ENCODE results near the gene PAQR5. TPM values are rescaled to one million over a fixed set of nuclear protein-coding genes. Genes with fewer than 3 reads are reported as not detected.

The PAQR5 gene
- total RNA-seq, 1 experiment from 2014 or later: 9.4 TPM

DNA sequence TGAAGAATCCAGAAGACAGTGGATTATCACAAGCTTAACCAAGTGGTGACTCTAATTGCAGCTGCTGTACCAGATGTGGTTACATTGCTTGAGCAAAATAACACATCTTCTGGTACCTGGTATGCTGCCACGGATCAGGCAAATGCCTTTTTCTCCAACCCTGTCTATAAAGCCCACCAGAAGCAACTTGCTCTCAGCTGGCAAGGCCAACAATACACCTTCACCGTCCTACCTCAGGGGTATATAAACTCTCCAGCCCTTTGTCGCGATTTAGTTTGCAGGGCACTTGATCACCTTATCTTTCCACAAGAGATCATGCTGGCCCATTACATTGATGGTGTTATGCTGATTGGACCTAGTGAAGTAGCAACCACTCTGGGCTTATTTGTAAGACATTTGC lies 52.6 kb downstream of the PAQR5 start:
- H3K9me3 Mint-ChIP-seq: no peaks in the 10 kb centered on the region
- no peak for ATAC-seq

DNA sequence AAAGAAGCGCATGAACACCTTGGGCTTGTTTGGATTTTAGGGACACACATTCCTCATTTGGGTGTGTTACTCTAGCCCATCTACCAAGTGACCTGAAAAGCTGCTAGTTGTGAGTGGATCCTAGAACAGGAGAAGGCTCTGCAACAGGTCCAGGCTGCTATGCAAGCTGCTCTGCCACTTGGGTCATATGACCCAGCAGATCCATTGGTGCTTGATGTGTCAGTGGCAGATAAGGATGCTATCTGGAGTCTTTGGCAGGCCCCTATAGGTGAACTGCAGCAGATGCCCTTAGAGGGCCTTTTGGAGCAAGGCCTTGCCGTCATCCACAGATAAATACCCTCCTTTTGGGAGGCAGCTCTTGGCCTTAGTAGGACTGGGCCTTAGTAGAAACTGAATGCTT lies 53.2 kb downstream of the PAQR5 start:
- Mint-ChIP-seq H3K27me3 (ENCODE audit: low read depth) (no peaks in the 10 kb centered on the region), H3K4me1 (no peaks in the 10 kb centered on the region), H3K9me3 (no peaks in the 10 kb centered on the region), H3K36me3 (no peaks in the 10 kb centered on the region), H3K27ac (no peak overlapping the region), H3K4me3 (no peak overlapping the region)
- ATAC-seq (no peak), DNase-seq (ENCODE audit: low spot score) (no peak)
- CTCF ChIA-PET: interaction anchor here (0.6 kb wide), 1 partner anchor 84 kb away, joined by 4 read pairs; no protein-coding TSS in a partner anchor
- POLR2A ChIA-PET: no interaction called here
- TF ChIP-seq, protein P1, sequence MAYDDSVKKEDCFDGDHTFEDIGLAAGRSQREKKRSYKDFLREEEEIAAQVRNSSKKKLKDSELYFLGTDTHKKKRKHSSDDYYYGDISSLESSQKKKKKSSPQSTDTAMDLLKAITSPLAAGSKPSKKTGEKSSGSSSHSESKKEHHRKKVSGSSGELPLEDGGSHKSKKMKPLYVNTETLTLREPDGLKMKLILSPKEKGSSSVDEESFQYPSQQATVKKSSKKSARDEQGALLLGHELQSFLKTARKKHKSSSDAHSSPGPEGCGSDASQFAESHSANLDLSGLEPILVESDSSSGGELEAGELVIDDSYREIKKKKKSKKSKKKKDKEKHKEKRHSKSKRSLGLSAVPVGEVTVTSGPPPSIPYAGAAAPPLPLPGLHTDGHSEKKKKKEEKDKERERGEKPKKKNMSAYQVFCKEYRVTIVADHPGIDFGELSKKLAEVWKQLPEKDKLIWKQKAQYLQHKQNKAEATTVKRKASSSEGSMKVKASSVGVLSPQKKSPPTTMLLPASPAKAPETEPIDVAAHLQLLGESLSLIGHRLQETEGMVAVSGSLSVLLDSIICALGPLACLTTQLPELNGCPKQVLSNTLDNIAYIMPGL (CRISPR knock-in tag; IDR thresholded peaks at IDR 0.05): no peak
- TF ChIP-seq, protein P2, sequence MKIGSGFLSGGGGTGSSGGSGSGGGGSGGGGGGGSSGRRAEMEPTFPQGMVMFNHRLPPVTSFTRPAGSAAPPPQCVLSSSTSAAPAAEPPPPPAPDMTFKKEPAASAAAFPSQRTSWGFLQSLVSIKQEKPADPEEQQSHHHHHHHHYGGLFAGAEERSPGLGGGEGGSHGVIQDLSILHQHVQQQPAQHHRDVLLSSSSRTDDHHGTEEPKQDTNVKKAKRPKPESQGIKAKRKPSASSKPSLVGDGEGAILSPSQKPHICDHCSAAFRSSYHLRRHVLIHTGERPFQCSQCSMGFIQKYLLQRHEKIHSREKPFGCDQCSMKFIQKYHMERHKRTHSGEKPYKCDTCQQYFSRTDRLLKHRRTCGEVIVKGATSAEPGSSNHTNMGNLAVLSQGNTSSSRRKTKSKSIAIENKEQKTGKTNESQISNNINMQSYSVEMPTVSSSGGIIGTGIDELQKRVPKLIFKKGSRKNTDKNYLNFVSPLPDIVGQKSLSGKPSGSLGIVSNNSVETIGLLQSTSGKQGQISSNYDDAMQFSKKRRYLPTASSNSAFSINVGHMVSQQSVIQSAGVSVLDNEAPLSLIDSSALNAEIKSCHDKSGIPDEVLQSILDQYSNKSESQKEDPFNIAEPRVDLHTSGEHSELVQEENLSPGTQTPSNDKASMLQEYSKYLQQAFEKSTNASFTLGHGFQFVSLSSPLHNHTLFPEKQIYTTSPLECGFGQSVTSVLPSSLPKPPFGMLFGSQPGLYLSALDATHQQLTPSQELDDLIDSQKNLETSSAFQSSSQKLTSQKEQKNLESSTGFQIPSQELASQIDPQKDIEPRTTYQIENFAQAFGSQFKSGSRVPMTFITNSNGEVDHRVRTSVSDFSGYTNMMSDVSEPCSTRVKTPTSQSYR (CRISPR knock-in tag; IDR thresholded peaks at IDR 0.05): no peak
- TF ChIP-seq TEAD1 (CRISPR knock-in tag; IDR thresholded peaks at IDR 0.05): no peak
- TF ChIP-seq, protein P3, sequence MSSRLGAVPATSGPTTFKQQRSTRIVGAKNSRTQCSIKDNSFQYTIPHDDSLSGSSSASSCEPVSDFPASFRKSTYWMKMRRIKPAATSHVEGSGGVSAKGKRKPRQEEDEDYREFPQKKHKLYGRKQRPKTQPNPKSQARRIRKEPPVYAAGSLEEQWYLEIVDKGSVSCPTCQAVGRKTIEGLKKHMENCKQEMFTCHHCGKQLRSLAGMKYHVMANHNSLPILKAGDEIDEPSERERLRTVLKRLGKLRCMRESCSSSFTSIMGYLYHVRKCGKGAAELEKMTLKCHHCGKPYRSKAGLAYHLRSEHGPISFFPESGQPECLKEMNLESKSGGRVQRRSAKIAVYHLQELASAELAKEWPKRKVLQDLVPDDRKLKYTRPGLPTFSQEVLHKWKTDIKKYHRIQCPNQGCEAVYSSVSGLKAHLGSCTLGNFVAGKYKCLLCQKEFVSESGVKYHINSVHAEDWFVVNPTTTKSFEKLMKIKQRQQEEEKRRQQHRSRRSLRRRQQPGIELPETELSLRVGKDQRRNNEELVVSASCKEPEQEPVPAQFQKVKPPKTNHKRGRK (CRISPR knock-in tag; IDR thresholded peaks at IDR 0.05; ENCODE audit: borderline replicate concordance): no peak
- TF ChIP-seq, protein P4, sequence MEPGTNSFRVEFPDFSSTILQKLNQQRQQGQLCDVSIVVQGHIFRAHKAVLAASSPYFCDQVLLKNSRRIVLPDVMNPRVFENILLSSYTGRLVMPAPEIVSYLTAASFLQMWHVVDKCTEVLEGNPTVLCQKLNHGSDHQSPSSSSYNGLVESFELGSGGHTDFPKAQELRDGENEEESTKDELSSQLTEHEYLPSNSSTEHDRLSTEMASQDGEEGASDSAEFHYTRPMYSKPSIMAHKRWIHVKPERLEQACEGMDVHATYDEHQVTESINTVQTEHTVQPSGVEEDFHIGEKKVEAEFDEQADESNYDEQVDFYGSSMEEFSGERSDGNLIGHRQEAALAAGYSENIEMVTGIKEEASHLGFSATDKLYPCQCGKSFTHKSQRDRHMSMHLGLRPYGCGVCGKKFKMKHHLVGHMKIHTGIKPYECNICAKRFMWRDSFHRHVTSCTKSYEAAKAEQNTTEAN (CRISPR knock-in tag; IDR thresholded peaks at IDR 0.05): no peak
- no peak for TF ChIP-seq NR1H2 (CRISPR knock-in tag; IDR thresholded peaks at IDR 0.05)

More for the DNA sequence above, 52.6 kb downstream of the PAQR5 start:
- no peak overlapping the region for H3K4me3 Mint-ChIP-seq
- no peaks in the 10 kb centered on the region for H3K4me1 Mint-ChIP-seq
- H3K36me3 Mint-ChIP-seq: no peaks in the 10 kb centered on the region
- TF ChIP-seq, protein P1 (CRISPR knock-in tag; IDR thresholded peaks at IDR 0.05): no peak
- TF ChIP-seq ZBTB21 (CRISPR knock-in tag; IDR thresholded peaks at IDR 0.05; ENCODE audit: borderline replicate concordance) (no peak), SOX15 (CRISPR knock-in tag; IDR thresholded peaks at IDR 0.05) (no peak), NFATC4 (CRISPR knock-in tag; IDR thresholded peaks at IDR 0.05) (no peak), FOXP1 (CRISPR knock-in tag; IDR thresholded peaks at IDR 0.05; ENCODE audit: borderline replicate concordance) (no peak), TEAD4 (CRISPR knock-in tag; IDR thresholded peaks at IDR 0.05) (no peak), TP53 (CRISPR knock-in tag; IDR thresholded peaks at IDR 0.05) (no peak), KAT7 (CRISPR knock-in tag; IDR thresholded peaks at IDR 0.05; ENCODE audit: borderline replicate concordance) (no peak), FOXK1 (CRISPR knock-in tag; IDR thresholded peaks at IDR 0.05) (no peak), GABPB1 (CRISPR knock-in tag; IDR thresholded peaks at IDR 0.05) (no peak), TEAD1 (CRISPR knock-in tag; IDR thresholded peaks at IDR 0.05) (no peak)
- TF ChIP-seq, protein P5, sequence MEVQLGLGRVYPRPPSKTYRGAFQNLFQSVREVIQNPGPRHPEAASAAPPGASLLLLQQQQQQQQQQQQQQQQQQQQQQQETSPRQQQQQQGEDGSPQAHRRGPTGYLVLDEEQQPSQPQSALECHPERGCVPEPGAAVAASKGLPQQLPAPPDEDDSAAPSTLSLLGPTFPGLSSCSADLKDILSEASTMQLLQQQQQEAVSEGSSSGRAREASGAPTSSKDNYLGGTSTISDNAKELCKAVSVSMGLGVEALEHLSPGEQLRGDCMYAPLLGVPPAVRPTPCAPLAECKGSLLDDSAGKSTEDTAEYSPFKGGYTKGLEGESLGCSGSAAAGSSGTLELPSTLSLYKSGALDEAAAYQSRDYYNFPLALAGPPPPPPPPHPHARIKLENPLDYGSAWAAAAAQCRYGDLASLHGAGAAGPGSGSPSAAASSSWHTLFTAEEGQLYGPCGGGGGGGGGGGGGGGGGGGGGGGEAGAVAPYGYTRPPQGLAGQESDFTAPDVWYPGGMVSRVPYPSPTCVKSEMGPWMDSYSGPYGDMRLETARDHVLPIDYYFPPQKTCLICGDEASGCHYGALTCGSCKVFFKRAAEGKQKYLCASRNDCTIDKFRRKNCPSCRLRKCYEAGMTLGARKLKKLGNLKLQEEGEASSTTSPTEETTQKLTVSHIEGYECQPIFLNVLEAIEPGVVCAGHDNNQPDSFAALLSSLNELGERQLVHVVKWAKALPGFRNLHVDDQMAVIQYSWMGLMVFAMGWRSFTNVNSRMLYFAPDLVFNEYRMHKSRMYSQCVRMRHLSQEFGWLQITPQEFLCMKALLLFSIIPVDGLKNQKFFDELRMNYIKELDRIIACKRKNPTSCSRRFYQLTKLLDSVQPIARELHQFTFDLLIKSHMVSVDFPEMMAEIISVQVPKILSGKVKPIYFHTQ (CRISPR knock-in tag; IDR thresholded peaks at IDR 0.05): no peak
- TF ChIP-seq, protein P6, sequence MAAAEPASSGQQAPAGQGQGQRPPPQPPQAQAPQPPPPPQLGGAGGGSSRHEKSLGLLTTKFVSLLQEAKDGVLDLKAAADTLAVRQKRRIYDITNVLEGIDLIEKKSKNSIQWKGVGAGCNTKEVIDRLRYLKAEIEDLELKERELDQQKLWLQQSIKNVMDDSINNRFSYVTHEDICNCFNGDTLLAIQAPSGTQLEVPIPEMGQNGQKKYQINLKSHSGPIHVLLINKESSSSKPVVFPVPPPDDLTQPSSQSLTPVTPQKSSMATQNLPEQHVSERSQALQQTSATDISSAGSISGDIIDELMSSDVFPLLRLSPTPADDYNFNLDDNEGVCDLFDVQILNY (CRISPR knock-in tag; IDR thresholded peaks at IDR 0.05): no peak
- TF ChIP-seq, protein P7, sequence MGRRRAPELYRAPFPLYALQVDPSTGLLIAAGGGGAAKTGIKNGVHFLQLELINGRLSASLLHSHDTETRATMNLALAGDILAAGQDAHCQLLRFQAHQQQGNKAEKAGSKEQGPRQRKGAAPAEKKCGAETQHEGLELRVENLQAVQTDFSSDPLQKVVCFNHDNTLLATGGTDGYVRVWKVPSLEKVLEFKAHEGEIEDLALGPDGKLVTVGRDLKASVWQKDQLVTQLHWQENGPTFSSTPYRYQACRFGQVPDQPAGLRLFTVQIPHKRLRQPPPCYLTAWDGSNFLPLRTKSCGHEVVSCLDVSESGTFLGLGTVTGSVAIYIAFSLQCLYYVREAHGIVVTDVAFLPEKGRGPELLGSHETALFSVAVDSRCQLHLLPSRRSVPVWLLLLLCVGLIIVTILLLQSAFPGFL (CRISPR knock-in tag; IDR thresholded peaks at IDR 0.05; ENCODE audit: borderline replicate concordance): no peak
- TF ChIP-seq, protein P8, sequence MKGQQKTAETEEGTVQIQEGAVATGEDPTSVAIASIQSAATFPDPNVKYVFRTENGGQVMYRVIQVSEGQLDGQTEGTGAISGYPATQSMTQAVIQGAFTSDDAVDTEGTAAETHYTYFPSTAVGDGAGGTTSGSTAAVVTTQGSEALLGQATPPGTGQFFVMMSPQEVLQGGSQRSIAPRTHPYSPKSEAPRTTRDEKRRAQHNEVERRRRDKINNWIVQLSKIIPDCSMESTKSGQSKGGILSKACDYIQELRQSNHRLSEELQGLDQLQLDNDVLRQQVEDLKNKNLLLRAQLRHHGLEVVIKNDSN (CRISPR knock-in tag; IDR thresholded peaks at IDR 0.05): no peak
- TF ChIP-seq, protein P9, sequence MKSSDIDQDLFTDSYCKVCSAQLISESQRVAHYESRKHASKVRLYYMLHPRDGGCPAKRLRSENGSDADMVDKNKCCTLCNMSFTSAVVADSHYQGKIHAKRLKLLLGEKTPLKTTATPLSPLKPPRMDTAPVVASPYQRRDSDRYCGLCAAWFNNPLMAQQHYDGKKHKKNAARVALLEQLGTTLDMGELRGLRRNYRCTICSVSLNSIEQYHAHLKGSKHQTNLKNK (CRISPR knock-in tag; IDR thresholded peaks at IDR 0.05): no peak
- no peak for DNase-seq (ENCODE audit: low spot score)
- H3K27ac Mint-ChIP-seq: no peak overlapping the region
- no peaks in the 10 kb centered on the region for H3K27me3 Mint-ChIP-seq (ENCODE audit: low read depth)
- ChIA-PET CTCF (interaction anchor here (0.6 kb wide), 1 partner anchor 83 kb away, joined by 4 read pairs; no protein-coding TSS in a partner anchor), POLR2A (no interaction called here)

Data from WTC11 (cell line).